Measurements from ENCODE around the gene CCDC63.

CCDC63 gene

GRCh38 chr12:110846615-110847566 is at the start of gene CCDC63:
CCDC63 (plus strand) TSS chr12:110846987; CDS start chr12:110852955, 5,968 bp downstream.
- DNase-seq (ENCODE audit: low spot score): peak; percentile 73

DNA sequence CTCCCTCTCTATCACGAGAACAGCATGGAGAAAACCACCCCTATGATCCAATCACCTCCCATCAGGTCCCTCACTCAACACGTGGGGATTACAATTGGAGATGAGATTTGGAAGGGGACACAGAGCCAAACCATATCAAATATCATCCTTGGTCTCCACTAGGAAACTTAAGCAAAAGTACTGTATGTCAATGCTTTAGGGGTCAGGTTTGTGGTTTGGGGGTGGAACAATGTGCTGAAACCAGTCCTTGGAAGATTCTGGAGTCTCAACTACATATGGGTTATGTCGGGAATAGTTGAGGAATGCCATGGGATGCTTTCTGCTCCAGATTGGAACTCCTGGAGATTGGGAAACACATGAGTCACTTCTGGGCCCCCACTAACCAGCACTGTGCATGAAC is 48.3 kb upstream of the CCDC63 start:
- DNase-seq (ENCODE audit: low spot score): no peak

- DNase-seq (ENCODE audit: low spot score): no peak
Observed at GRCh38 chr12:110802489-110802888, 44.3 kb upstream of the CCDC63 start.

GRCh38 chr12:110804406-110804805 is 42.4 kb upstream of the CCDC63 start:
- DNase-seq (ENCODE audit: low spot score): no peak

DNA sequence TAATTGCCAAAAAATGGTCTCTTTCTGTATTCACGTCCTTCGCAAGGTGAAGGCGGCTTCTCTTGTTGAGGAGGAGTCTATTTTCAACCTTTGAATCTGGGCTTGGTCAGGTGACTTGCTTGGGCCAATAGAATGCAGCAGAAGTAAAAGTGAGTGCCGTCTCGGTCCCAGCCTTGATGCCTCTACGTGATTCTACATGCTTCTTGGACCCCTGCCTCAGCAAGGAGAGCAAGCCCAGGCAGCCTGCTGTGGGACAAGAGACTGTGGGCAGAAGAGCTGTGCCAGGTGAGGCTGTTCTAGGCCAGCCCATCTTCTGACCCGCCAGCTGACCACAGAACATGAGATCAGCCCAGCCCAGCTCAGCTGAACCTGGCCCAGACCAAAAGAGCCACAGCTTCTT is 39.1 kb upstream of the CCDC63 start:
- DNase-seq (ENCODE audit: low spot score): no peak

GRCh38 chr12:110809149-110809548 is 37.6 kb upstream of the CCDC63 start:
- DNase-seq (ENCODE audit: low spot score): no peak

GRCh38 chr12:110811972-110812371 is 34.8 kb upstream of the CCDC63 start:
- DNase-seq (ENCODE audit: low spot score): no peak

- no peak for DNase-seq (ENCODE audit: low spot score)
Observed at GRCh38 chr12:110813285-110813684, 33.5 kb upstream of the CCDC63 start.

DNA sequence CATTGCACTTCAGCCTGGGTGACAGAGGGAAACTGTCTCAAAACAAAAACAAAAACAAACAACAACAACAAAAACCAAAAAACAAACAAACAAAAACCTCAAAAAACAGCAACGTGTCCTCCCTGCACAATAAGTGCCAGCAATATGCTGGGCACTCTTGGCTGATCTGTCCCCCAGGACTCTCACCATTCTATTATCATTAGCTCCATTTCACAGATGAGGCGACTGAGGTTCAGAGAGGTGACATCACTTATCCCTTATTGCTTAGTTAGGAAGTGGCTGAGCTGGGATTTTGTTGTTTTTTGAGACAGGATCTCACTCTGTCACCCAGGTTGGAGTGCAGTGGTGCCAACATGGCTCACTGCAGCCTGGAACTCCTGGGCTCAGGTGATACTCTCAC is 33.0 kb upstream of the CCDC63 start:
- DNase-seq (ENCODE audit: low spot score): no peak

- no peak for DNase-seq (ENCODE audit: low spot score)
Observed at GRCh38 chr12:110816248-110816647, 30.5 kb upstream of the CCDC63 start.

DNA sequence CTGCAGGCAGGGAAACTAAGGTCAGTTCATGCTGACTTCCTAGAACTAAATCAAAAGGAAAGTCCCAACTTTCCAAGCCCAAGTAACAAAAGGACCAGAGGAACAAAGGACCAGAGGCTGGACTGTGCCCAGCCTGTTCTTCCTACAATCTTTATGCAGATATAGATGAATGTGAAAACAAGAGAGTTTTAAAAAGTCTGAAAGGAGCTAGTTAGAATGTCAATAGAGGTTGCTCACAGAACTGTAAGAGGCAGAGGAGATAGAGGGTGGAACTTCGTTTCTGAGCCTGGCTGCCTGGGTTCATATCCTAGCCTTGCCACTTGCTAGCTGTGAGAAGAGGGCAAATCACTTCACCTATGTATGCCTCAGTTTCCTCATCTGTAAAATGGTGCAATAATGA is 30.0 kb upstream of the CCDC63 start:
- no peak for DNase-seq (ENCODE audit: low spot score)

DNA sequence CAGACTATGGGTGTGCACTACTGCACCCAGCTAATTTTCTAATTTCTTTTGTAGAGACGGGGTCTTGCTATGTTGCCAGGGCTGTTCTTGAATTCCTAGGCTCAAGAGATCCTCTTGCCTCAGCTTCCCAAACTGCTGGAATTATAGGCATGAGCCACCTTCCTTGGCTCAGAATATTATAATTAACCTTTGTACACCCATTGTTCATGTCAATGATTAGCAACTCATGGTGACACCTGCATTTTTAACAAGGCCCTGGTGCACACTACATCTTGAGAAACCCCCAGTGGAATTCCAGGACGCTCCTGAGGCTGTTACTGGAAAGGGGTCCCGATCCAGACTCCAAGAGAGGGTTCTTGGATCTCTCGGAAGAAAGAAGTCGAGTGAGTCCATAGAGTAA is 28.3 kb upstream of the CCDC63 start:
- no peak for DNase-seq (ENCODE audit: low spot score)

- no peak for DNase-seq (ENCODE audit: low spot score)
Observed at GRCh38 chr12:110819150-110819549, 27.6 kb upstream of the CCDC63 start.

GRCh38 chr12:110819646-110820045 is 27.1 kb upstream of the CCDC63 start:
- DNase-seq (ENCODE audit: low spot score): no peak

GRCh38 chr12:110821917-110822316 is 24.9 kb upstream of the CCDC63 start:
- DNase-seq (ENCODE audit: low spot score): no peak

GRCh38 chr12:110822821-110823415 is 23.9 kb upstream of the CCDC63 start:
- DNase-seq (ENCODE audit: low spot score): no peak

GRCh38 chr12:110824342-110824741 is 22.4 kb upstream of the CCDC63 start:
- DNase-seq (ENCODE audit: low spot score): no peak

DNA sequence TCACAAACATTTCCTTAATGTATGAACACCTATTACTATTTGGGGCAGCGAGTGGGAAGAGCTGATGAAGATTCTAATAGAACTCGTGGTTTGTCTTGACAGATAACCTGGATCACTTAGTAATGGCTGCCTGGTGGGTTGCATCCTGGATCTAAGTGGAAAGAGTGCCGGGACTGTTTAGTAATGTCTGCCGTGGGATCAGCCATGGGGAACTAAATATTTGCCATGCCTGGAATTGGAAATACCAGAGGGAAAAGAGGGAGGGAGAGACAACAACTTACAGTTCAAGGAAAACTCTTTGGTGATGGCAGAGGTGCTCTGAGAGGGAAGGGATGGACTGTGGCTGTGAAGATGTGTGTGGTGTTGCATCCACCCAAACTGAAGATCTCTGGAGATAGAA is 21.3 kb upstream of the CCDC63 start:
- no peak for DNase-seq (ENCODE audit: low spot score)

DNA sequence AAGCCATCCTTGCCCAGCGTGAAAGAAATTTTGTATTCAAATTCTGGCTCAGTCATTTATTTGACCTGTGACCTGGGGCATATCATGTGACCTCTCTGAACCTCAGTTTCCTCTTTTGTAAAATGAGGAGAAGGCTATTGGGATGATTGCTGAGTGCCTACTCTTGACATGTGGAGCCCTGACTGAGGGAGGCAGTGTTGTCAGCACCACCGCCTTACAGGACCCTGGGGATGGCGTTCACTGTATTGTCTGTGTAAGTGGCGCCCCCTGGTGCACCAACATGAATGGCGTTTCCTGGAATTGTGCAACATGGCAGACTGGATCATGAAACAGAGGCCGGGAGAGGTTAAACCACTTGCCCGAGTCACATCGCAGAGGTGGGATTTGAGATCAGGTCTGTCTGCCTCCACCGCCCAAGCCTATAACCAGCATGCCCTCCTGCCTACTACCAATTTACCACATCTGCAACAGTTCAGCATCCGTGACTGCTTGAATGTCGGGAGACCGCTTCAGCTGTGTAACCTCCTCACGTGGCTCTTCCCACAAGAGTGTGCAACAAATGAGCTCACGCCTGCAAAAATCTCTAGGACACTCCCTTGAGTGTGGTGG is 20.1 kb upstream of the CCDC63 start:
- DNase-seq (ENCODE audit: low spot score): peak; percentile 45

GRCh38 chr12:110829308-110829707 is 17.5 kb upstream of the CCDC63 start:
- no peak for DNase-seq (ENCODE audit: low spot score)

DNA sequence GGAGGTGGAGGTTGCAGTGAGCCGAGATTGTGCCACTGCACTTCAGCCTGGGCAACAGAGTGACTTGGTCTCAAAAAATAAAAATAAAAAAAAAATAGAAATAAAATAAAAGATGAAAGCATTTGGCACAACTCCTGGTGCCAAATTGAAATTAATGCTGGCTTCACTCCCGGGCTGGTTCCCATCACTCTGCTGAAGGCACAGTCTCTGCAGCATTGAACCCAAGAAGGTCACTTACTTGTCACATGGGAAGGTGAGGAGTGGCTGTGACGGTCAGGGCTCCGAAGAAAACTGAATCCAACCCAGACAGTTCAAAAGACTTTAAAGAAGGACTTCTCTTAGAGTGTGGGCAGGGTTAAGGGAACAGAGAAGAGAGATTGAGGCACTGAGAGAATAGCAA is 10.5 kb upstream of the CCDC63 start:
- DNase-seq (ENCODE audit: low spot score): no peak

GRCh38 chr12:110841007-110841406 is 5.8 kb upstream of the CCDC63 start:
- DNase-seq (ENCODE audit: low spot score): no peak

- no peak for DNase-seq (ENCODE audit: low spot score)
Observed at GRCh38 chr12:110844131-110844530, 2.7 kb upstream of the CCDC63 start.

Measured in HuH-7.5 (cell line).